GM12878 (cell line): ENCODE measurements around the gene TBC1D32. TPM values are rescaled to one million over a fixed set of nuclear protein-coding genes. Genes with fewer than 3 reads are reported as not detected.
A peak's percentile ranks its signal among the peaks of the same experiment; 100 is the strongest.

Experiments
- ATAC-seq: fragments of 200-7000 bp; cut with Tn5 transposase; 3 replicates; pipeline ENCODE4 v1.9.1; 2020; ENCODE audit warnings: mild to moderate bottlenecking, moderate library complexity
- BruUV-seq: library from RNA; stranded (reverse); fragments of 400-500 nt; replicated peaks from 2 replicates; lab custom pipeline; 2021; lab: Mats Ljungman, UMichigan
- CTCF ChIA-PET: fragments of 300-600 bp; sonication (Branson Sonifier 250); formaldehyde crosslinking; extraction: SDS; loops from one replicate; lab custom pipeline; 2021; ENCODE audit warnings: inconsistent platforms; lab: Yijun Ruan, JAX
- POLR2A ChIA-PET: fragments of 350-600 bp; formaldehyde crosslinking; extraction: SDS; loops from one replicate; lab custom pipeline; 2021; ENCODE audit warnings: inconsistent platforms; lab: Charles Lee
- RAD21 ChIA-PET: fragments of 300-600 bp; sonication (Branson Sonifier 250); formaldehyde crosslinking; loops from one replicate; lab custom pipeline; 2023; ENCODE audit warnings: antibody characterized with exemption; ENCODE audit not compliant: unreplicated experiment; lab: Charles Lee
- SMC1A ChIA-PET: fragments of 300-600 bp; sonication (Branson Sonifier 250); formaldehyde crosslinking; loops from one replicate; lab custom pipeline; 2023; ENCODE audit not compliant: unreplicated experiment, uncharacterized antibody; lab: Charles Lee
- DNase-seq: peaks from one replicate; pipeline ENCODE4 v3.0.0-alpha.2; 2011; ENCODE audit warnings: low read depth, low spot score
- FAIRE-seq: peaks from 3 replicates; lab custom pipeline; 2011; peaks lifted over from hg19 to GRCh38; lab: Jason Lieb, UNC
- H2AFZ ChIP-seq: 2 replicates; pipeline ENCODE4 v1.6.0; 2011; ENCODE audit warnings: low read depth, low read length, control low read depth; ENCODE audit not compliant: control insufficient read depth
- H3K27ac ChIP-seq: 2 replicates; pipeline ENCODE4 v1.5.1; 2011; ENCODE audit warnings: control low read depth; ENCODE audit not compliant: control insufficient read depth, insufficient read depth
- H3K27me3 ChIP-seq, 2 experiments: replicated peaks in 1 of 2; 2 replicates each; pipeline versions ENCODE4 v1.6.0 to v1.6.1; 2011; ENCODE audit warnings: low read length in 1 of 2; ENCODE audit not compliant: control insufficient read depth in 2 of 2, insufficient read depth in 2 of 2
- H3K36me3 ChIP-seq, 2 experiments: 2 replicates each; pipeline ENCODE4 v1.5.1; 2011; ENCODE audit warnings: low read length in 1 of 2; ENCODE audit not compliant: control insufficient read depth in 2 of 2, insufficient read depth in 2 of 2
- H3K4me1 ChIP-seq: 2 replicates; pipeline ENCODE4 v1.6.1; 2011; ENCODE audit warnings: mild to moderate bottlenecking, low read length, moderate library complexity, mixed read lengths; ENCODE audit not compliant: control insufficient read depth, insufficient read depth
- H3K4me2 ChIP-seq: 2 replicates; pipeline ENCODE4 v1.6.0; 2011; ENCODE audit warnings: control low read depth; ENCODE audit not compliant: control insufficient read depth, insufficient read depth
- H3K4me3 ChIP-seq: fragments of 200-600 bp; sonication (generic); 2 replicates; pipeline ENCODE4 v1.5.1; 2016
- H3K79me2 ChIP-seq: 2 replicates; pipeline ENCODE4 v1.6.0; 2011; ENCODE audit warnings: low read length; ENCODE audit not compliant: control insufficient read depth, insufficient read depth
- H3K9ac ChIP-seq: 2 replicates; pipeline ENCODE4 v1.8.0; 2011; ENCODE audit warnings: low read length, control low read depth, mixed read lengths; ENCODE audit not compliant: control insufficient read depth, insufficient read depth
- H3K9me3 ChIP-seq: replicated peaks from 3 replicates; pipeline ENCODE4 v1.5.1; 2011; ENCODE audit warnings: mild to moderate bottlenecking, low read length; ENCODE audit not compliant: control insufficient read depth, insufficient read depth
- H4K20me1 ChIP-seq: 2 replicates; pipeline ENCODE4 v1.6.0; 2011; ENCODE audit not compliant: control insufficient read depth, insufficient read depth
- HDAC6 ChIP-seq: fragments of 200-600 bp; sonication (generic); IDR thresholded peaks from one replicate; pipeline ENCODE4 v1.8.0; 2017; ENCODE audit warnings: antibody characterized with exemption; ENCODE audit not compliant: unreplicated experiment
- KAT2A ChIP-seq: conservative IDR thresholded peaks from 2 replicates; pipeline ENCODE4 v1.6.1; 2011; ENCODE audit warnings: low read depth, low read length; ENCODE audit not compliant: control insufficient read depth
- KDM1A ChIP-seq: fragments of 200-600 bp; sonication (generic); IDR thresholded peaks from 2 replicates; pipeline ENCODE4 v1.6.1; 2016; ENCODE audit warnings: borderline replicate concordance
- MYB ChIP-seq: fragments of 150-350 bp; IDR thresholded peaks from 2 replicates; pipeline ENCODE4 v1.6.1; 2014; ENCODE audit warnings: mild to moderate bottlenecking, low read depth, low read length, borderline replicate concordance
- RUNX3 ChIP-seq: IDR thresholded peaks from 2 replicates; pipeline ENCODE4 v1.6.1; 2012; ENCODE audit warnings: low read length, inconsistent platforms
- SMC3 ChIP-seq: IDR thresholded peaks from 2 replicates; pipeline ENCODE4 v1.6.1; 2011; ENCODE audit warnings: low read length, improper control_type of control experiment, borderline replicate concordance
- SRF ChIP-seq, 2 experiments: IDR thresholded peaks; 2 replicates each; pipeline ENCODE4 v1.6.1; 2011; ENCODE audit warnings: low read depth in 2 of 2, low read length in 2 of 2, mild to moderate bottlenecking in 1 of 2, moderate library complexity in 1 of 2
- USF1 ChIP-seq: IDR thresholded peaks from 2 replicates; pipeline ENCODE4 v1.6.1; 2011; ENCODE audit warnings: borderline replicate concordance, low read depth, mild to moderate bottlenecking, moderate library complexity, mixed read lengths, low read length; ENCODE audit not compliant: insufficient read depth; ENCODE audit errors: extremely low read length
- ZNF687 ChIP-seq: fragments of 450-650 bp; IDR thresholded peaks from 2 replicates; pipeline ENCODE4 v1.6.1; 2017; ENCODE audit warnings: mild to moderate bottlenecking, moderate library complexity
- WGBS: methylation state at CpG from one replicate; pipeline ENCODE4 v1.1.6; 2016; ENCODE audit warnings: low lambda C conversion rate; ENCODE audit not compliant: insufficient replicate concordance, insufficient coverage; ENCODE audit errors: missing lambda C conversion rate; 5-methylcytosine and 5-hydroxymethylcytosine counted together
- in situ Hi-C: fragments of 300-500 bp; cut with MboI; formaldehyde crosslinking; loops from 9 replicates; pipeline ENCODE4 v1.14.3; 2018; ENCODE audit warnings: mixed read lengths
- intact Hi-C: fragments of 100-400 bp; cut with micrococcal nuclease; formaldehyde crosslinking; loops from one replicate; pipeline ENCODE4 v1.14.2; 2022; ENCODE audit not compliant: unreplicated experiment
- polyA plus RNA-seq, 11 experiments: library from polyadenylated mRNA; depleted of rRNA in 4 of 11; unstranded in 6 of 11; stranded (reverse) in 5 of 11; fragments of >200 nt; fragmentation: Nextera tagmentation in 4 of 11; fragmentation: Illumina TruSeq in 1 of 11; extraction: Ambion mirVana in 4 of 11; extraction: Trizol in 1 of 11; gene quantifications; 1 replicate in 1 of 11; 2 replicates in 10 of 11; pipeline versions ENCODE4 v1.2.1 to v1.2.3, GENCODE V29; 2011 to 2016; ENCODE audit warnings: inconsistent platforms in 2 of 11, missing spikeins in 2 of 11, low read depth in 1 of 11
- total RNA-seq, 4 experiments: library from RNA; depleted of rRNA in 3 of 4; stranded (reverse); fragments of >200 nt in 3 of 4; fragmentation: Illumina TruSeq in 1 of 4; extraction: Trizol in 1 of 4; gene quantifications; 2 replicates each; pipeline versions ENCODE4 v1.2.1 to v1.2.3, GENCODE V29; 2013 to 2021
- TF ChIP-seq, protein P1 (sequence below): fragments of 450-650 bp; formaldehyde crosslinking; IDR thresholded peaks from 2 replicates; pipeline ENCODE4 v1.5.0; 2022; ENCODE audit warnings: mild to moderate bottlenecking, missing genetic modification characterization
- TF ChIP-seq, protein P2 (sequence below): IDR thresholded peaks from 2 replicates; pipeline ENCODE4 v1.6.1; 2012; ENCODE audit warnings: low read length, inconsistent platforms

The TBC1D32 gene
- total and polyA plus RNA-seq, 10 of the 15 experiments (the other 5 are each of a cell fraction or from before 2014, with no cell fraction given): 2.2 to 10.2 (median 4.1) TPM

DNA sequence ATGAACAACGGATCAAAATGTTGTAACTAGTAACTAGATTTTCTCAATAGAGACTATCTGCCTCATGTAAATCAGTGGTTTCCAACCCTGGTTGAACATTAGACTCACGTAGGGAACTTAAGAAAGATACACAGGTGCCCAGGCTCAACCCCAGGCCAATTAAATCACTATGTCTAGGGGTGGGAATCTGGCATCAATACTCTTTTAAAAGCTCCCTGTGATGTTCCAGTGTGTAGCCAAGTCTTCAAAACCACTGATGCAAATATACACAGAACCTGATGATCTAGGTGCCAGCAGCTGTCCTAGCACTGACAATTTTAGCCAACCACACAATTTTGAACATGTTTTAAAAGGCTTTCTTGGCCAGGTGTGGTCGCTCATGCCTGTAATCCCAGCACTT lies 128.7 kb downstream of the TBC1D32 start (continued):
- TF ChIP-seq ZNF687 (no peak), KDM1A (no peak), USF1 (no peak)

DNA sequence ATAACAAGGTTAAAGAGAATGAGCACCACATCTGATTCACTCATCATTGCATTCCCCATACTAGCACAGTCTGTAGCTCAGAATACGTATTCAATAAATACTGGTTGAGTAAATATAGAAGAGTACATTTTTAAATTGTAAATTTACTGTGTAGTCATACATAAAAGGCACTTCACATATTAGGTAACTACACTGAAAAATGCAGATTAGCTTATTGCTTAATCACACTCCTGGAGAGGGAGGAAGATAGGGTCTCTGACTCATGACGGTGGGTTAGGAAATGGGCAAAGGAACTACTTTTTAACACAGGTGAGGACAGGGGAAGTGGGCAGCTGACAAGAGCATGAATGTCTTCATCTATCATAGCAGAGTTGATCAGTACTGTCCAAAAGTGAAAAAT lies 133.2 kb downstream of the TBC1D32 start:
- ChIA-PET SMC1A (interaction anchor here (1.5 kb wide), 1 partner anchor 34 kb away, joined by 4 read pairs; no protein-coding TSS in a partner anchor), CTCF (no interaction called here), POLR2A (no interaction called here), RAD21 (no interaction called here)
- Histone ChIP-seq H3K36me3 (no peaks in the 10 kb centered on the region; a peak in 1 of 4 replicates), H3K4me1 (no peaks in the 10 kb centered on the region), H2AFZ (no peak overlapping the region), H3K79me2 (no peaks in the 10 kb centered on the region), H3K4me3 (no peak overlapping the region), H3K4me2 (no peak overlapping the region), H3K9ac (no peak overlapping the region), H3K9me3 (no peaks in the 10 kb centered on the region), H3K27ac (no peak overlapping the region), H3K27me3 (no peaks in the 10 kb centered on the region), H4K20me1 (no peaks in the 10 kb centered on the region)
- intact Hi-C loops (no loop called here), in situ Hi-C loops (no loop called here)
- TF ChIP-seq KAT2A (no peak), SMC3 (no peak), HDAC6 (no peak), MYB (no peak), SRF (IDR thresholded peaks at IDR 0.05; ENCODE audit: low read depth in 2 of 2, low read length in 2 of 2) (no peak), RUNX3 (no peak)
- TF ChIP-seq, protein P1, sequence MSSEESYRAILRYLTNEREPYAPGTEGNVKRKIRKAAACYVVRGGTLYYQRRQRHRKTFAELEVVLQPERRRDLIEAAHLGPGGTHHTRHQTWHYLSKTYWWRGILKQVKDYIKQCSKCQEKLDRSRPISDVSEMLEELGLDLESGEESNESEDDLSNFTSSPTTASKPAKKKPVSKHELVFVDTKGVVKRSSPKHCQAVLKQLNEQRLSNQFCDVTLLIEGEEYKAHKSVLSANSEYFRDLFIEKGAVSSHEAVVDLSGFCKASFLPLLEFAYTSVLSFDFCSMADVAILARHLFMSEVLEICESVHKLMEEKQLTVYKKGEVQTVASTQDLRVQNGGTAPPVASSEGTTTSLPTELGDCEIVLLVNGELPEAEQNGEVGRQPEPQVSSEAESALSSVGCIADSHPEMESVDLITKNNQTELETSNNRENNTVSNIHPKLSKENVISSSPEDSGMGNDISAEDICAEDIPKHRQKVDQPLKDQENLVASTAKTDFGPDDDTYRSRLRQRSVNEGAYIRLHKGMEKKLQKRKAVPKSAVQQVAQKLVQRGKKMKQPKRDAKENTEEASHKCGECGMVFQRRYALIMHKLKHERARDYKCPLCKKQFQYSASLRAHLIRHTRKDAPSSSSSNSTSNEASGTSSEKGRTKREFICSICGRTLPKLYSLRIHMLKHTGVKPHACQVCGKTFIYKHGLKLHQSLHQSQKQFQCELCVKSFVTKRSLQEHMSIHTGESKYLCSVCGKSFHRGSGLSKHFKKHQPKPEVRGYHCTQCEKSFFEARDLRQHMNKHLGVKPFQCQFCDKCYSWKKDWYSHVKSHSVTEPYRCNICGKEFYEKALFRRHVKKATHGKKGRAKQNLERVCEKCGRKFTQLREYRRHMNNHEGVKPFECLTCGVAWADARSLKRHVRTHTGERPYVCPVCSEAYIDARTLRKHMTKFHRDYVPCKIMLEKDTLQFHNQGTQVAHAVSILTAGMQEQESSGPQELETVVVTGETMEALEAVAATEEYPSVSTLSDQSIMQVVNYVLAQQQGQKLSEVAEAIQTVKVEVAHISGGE (CRISPR knock-in tag): no peak
- TF ChIP-seq, protein P2, sequence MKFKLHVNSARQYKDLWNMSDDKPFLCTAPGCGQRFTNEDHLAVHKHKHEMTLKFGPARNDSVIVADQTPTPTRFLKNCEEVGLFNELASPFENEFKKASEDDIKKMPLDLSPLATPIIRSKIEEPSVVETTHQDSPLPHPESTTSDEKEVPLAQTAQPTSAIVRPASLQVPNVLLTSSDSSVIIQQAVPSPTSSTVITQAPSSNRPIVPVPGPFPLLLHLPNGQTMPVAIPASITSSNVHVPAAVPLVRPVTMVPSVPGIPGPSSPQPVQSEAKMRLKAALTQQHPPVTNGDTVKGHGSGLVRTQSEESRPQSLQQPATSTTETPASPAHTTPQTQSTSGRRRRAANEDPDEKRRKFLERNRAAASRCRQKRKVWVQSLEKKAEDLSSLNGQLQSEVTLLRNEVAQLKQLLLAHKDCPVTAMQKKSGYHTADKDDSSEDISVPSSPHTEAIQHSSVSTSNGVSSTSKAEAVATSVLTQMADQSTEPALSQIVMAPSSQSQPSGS: no peak
- peak; percentile 38 for FAIRE-seq
- no peak for DNase-seq
- no TSS peak for BruUV-seq
- WGBS: 100% methylated on average over 2 of the region's 2 CpGs
- no peak for ATAC-seq
